ACC112 (cell line): ENCODE measurements around the gene SH3RF3.

Experiments
- H2AFZ ChIP-seq: fragments of 200-600 bp; sonication (generic); one replicate; pipeline ENCODE4 v1.6.0; 2017; ENCODE audit warnings: antibody characterized with exemption, low read length; ENCODE audit not compliant: unreplicated experiment
- H3K27ac ChIP-seq: fragments of 200-600 bp; sonication (generic); 2 replicates; pipeline ENCODE4 v1.5.1; 2014; ENCODE audit warnings: low read depth, mild to moderate bottlenecking, antibody characterized with exemption, low read length, moderate library complexity
- H3K27me3 ChIP-seq: fragments of 200-600 bp; sonication (generic); 2 replicates; pipeline ENCODE4 v1.6.1; 2014; ENCODE audit warnings: mild to moderate bottlenecking, antibody characterized with exemption, low read length, moderate library complexity, mixed read lengths; ENCODE audit not compliant: insufficient read depth
- H3K36me3 ChIP-seq: fragments of 200-600 bp; sonication (generic); 2 replicates; pipeline ENCODE4 v1.6.1; 2016; ENCODE audit warnings: mild to moderate bottlenecking, antibody characterized with exemption, low read length, moderate library complexity, mixed read lengths; ENCODE audit not compliant: insufficient read depth
- H3K4me1 ChIP-seq: fragments of 200-600 bp; sonication (generic); one replicate; pipeline ENCODE4 v1.6.1; 2016; ENCODE audit warnings: low read length, mixed read lengths; ENCODE audit not compliant: insufficient read depth, unreplicated experiment, control insufficient read depth
- H3K4me3 ChIP-seq: fragments of 200-600 bp; sonication (generic); 2 replicates; pipeline ENCODE4 v1.5.1; 2014; ENCODE audit warnings: mild to moderate bottlenecking, low read depth, low read length
- H3K79me2 ChIP-seq: fragments of 200-600 bp; sonication (generic); one replicate; pipeline ENCODE4 v1.6.0; 2016; ENCODE audit warnings: low read length; ENCODE audit not compliant: control insufficient read depth, unreplicated experiment, insufficient read depth

SH3RF3 gene

DNA sequence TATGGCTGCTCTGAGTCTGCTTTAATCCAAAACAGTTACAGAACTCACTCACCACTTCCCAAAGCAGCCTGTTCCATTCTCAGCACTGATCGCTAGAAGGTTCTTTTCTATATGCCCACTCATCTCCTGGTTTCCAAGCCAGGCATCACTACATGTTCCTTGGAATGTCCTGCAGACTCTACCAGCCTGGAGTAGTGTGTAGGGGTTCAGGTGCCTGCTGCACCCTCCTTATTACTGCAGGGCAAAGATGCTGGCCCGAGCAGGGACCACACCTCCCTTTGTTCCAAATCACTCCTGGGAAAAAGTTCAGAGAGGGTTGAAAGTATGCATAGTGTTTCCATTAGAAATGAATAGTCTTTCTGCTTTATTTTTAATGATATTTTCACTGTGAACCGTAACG lies 196.6 kb downstream of the SH3RF3 start:
- Histone ChIP-seq H3K27me3 (no peaks in the 10 kb centered on the region), H2AFZ (no peak overlapping the region), H3K36me3 (peaks cover 17% of the 10 kb centered on the region), H3K79me2 (peaks cover 62% of the 10 kb centered on the region), H3K4me1 (peaks cover 83% of the 10 kb centered on the region), H3K4me3 (peak overlapping the region; percentile 4; the same call in 1 of the 2 replicates), H3K27ac (peak overlapping the region; percentile 97)

DNA sequence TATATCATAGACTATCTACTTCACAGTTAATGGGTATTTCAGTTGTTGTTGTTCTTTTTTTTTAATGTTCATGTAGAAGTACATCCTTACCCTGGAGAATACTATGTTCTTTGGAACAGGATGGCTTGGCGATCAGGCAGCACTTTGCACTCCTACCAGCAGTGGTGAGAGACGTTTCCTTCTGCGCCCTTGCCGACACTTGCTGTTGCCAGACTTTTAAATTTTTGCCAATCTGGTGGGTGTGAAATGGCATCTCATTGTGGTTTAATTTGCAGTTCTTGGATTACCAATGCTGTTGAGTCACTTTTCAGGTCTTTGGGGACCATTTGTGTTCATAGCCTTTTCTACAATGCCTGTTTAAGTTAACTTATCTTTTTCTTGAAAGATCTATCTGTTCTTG lies 197.3 kb downstream of the SH3RF3 start:
- Histone ChIP-seq H3K4me1 (peaks cover 84% of the 10 kb centered on the region), H3K79me2 (peaks cover 62% of the 10 kb centered on the region), H3K27me3 (no peaks in the 10 kb centered on the region), H2AFZ (no peak overlapping the region), H3K27ac (peak overlapping the region; percentile 97), H3K4me3 (peak overlapping the region; percentile 4; the same call in 1 of the 2 replicates), H3K36me3 (peaks cover 17% of the 10 kb centered on the region)

DNA sequence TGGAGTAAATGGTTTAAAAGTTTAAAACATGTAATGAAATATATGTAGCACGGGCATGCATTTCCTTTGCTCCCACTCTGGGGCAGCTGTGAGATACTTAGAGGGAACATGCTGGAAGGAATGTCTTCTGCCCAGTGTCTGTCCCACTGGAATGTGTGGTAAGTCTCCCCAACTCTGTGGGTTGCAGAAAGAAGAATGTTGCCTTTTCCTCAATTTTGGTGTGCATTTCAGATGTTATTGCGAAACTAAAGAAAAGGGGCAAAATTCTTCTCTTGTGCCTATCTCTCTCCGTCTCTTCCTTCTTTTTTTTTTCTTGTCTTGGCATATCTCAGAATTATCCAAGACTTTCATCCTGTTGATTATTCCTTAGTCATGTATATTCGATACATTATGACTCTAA lies 201.1 kb downstream of the SH3RF3 start:
- Histone ChIP-seq H3K4me1 (peaks cover 84% of the 10 kb centered on the region), H3K79me2 (peaks cover 68% of the 10 kb centered on the region), H3K27me3 (no peaks in the 10 kb centered on the region), H3K4me3 (peak overlapping the region; percentile 20), H3K27ac (peak overlapping the region; percentile 96), H2AFZ (no peak overlapping the region), H3K36me3 (peaks cover 17% of the 10 kb centered on the region)

GRCh38 chr2:109331081-109331480 lies 202.1 kb downstream of the SH3RF3 start:
- peaks cover 84% of the 10 kb centered on the region for H3K4me1 ChIP-seq
- no peak overlapping the region for H3K4me3 ChIP-seq
- peaks cover 16% of the 10 kb centered on the region for H3K36me3 ChIP-seq
- peak overlapping the region; percentile 96 for H3K27ac ChIP-seq
- no peaks in the 10 kb centered on the region for H3K27me3 ChIP-seq
- peaks cover 66% of the 10 kb centered on the region for H3K79me2 ChIP-seq
- no peak overlapping the region for H2AFZ ChIP-seq

- Histone ChIP-seq H3K4me3 (peak overlapping the region; percentile 62), H2AFZ (no peak overlapping the region), H3K4me1 (peaks cover 84% of the 10 kb centered on the region), H3K27me3 (no peaks in the 10 kb centered on the region), H3K27ac (peak overlapping the region; percentile 96), H3K79me2 (peaks cover 64% of the 10 kb centered on the region), H3K36me3 (peaks cover 12% of the 10 kb centered on the region)
Measured at GRCh38 chr2:109331896-109332848, 203.2 kb downstream of the SH3RF3 start.

- Histone ChIP-seq H3K4me1 (peaks cover 84% of the 10 kb centered on the region), H3K27ac (peak overlapping the region; percentile 96), H3K79me2 (peaks cover 63% of the 10 kb centered on the region), H3K4me3 (peak overlapping the region; percentile 40; the same call in 1 of the 2 replicates), H2AFZ (no peak overlapping the region), H3K36me3 (peaks cover 9% of the 10 kb centered on the region), H3K27me3 (no peaks in the 10 kb centered on the region)
Measured at GRCh38 chr2:109332880-109333279, 203.9 kb downstream of the SH3RF3 start.

GRCh38 chr2:109333414-109334210 lies 204.6 kb downstream of the SH3RF3 start:
- H3K4me3 ChIP-seq: no peak overlapping the region
- no peak overlapping the region for H2AFZ ChIP-seq

DNA sequence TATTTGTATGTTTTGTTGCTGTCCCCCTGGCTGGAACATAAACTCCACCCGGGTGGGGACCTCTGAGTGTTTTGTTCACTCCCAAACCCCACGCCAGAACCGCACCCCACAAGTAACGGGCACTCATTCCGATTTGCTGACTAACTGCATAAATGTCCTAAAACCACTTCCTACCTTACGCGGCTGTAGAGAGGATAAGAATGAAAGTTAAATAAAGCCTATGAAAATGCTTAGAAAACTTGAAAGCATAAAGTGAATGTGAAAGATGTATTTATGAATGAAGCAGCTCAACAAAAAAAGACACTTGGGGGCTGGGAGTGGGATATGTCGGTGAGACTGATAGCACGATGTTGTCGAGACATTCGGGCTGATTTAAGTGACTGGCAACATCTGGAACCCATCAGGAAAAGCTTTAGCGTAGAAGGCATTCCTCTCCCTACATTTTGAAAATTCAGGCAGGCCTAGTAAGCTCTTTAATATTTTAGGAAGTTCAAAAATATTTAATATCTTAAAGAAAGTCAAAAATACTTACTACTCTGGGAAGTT lies 206.7 kb downstream of the SH3RF3 start:
- Histone ChIP-seq H3K27me3 (no peaks in the 10 kb centered on the region), H2AFZ (peak overlapping the region; percentile 19), H3K36me3 (no peaks in the 10 kb centered on the region), H3K79me2 (peaks cover 55% of the 10 kb centered on the region), H3K27ac (peak overlapping the region; percentile 94), H3K4me1 (peaks cover 79% of the 10 kb centered on the region), H3K4me3 (peak overlapping the region; percentile 62)

More at GRCh38 chr2:109333414-109334210, 204.6 kb downstream of the SH3RF3 start:
- peaks cover 2% of the 10 kb centered on the region; the same call in 1 of the 2 replicates for H3K36me3 ChIP-seq
- no peaks in the 10 kb centered on the region for H3K27me3 ChIP-seq
- H3K4me1 ChIP-seq: peaks cover 79% of the 10 kb centered on the region
- H3K27ac ChIP-seq: peak overlapping the region; percentile 96
- H3K79me2 ChIP-seq: peaks cover 63% of the 10 kb centered on the region

- Histone ChIP-seq H3K79me2 (peaks cover 50% of the 10 kb centered on the region), H3K4me3 (peak overlapping the region; percentile 62; the same call in 1 of the 2 replicates), H3K4me1 (peaks cover 79% of the 10 kb centered on the region), H3K27ac (peak overlapping the region; percentile 94), H2AFZ (no peak overlapping the region), H3K36me3 (no peaks in the 10 kb centered on the region), H3K27me3 (no peaks in the 10 kb centered on the region)
Measured at GRCh38 chr2:109336296-109336695, 207.3 kb downstream of the SH3RF3 start.

DNA sequence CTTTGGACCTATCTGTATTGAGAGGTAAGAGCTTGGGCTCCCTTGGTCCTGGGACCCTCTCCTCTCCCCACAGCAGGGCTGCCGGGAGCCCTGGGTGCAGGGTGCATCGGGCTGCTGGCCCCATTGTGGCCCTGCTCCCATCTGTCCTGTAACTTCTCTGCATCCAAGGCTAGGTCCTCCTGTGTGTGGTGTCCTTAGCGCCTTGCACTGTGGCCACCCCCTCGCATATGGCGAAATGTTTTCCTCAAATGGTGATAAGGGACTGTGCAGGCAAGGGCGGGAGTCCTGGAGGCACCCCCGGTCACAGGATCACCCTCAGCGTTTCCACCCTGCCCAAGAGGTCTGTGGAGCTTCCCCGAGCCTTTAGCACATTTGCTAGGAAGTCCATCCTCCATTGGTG lies 208.2 kb downstream of the SH3RF3 start:
- Histone ChIP-seq H3K4me1 (peaks cover 79% of the 10 kb centered on the region), H3K27ac (peak overlapping the region; percentile 94), H3K4me3 (no peak overlapping the region), H3K36me3 (no peaks in the 10 kb centered on the region), H3K27me3 (no peaks in the 10 kb centered on the region), H2AFZ (no peak overlapping the region), H3K79me2 (peaks cover 45% of the 10 kb centered on the region)
